ENCODE results near the gene PLG. TPM values are rescaled to one million over a fixed set of nuclear protein-coding genes. Genes with fewer than 3 reads are reported as not detected.
"Not testable (repeated sequence)": the region's sequence is repeated elsewhere in the genome, so short reads cannot be mapped to it uniquely, and the experiment has no call there.

PLG gene
- total RNA-seq, 1 experiment from 2014 or later: 0.57 TPM

GRCh38 chr6:160679402-160679769, 22.7 kb upstream of the PLG start:
- no peaks in the 10 kb centered on the region for H3K4me1 ChIP-seq (ENCODE audit: control insufficient read depth, insufficient read depth, low read length)
- no peak overlapping the region for H3K27ac ChIP-seq (ENCODE audit: low read length)
- no TSS peak for BruUV-seq (replicated peaks)
- POLR2A ChIA-PET: no interaction called here
- no peak for ATAC-seq
- no peaks in the 10 kb centered on the region for H3K27me3 ChIP-seq (ENCODE audit: control insufficient read depth, insufficient read depth, low read length)
- CTCF ChIA-PET: no interaction called here
- TF ChIP-seq CTCF (IDR thresholded peaks at IDR 0.05) (peak; percentile 33), TCF7L2 (IDR thresholded peaks at IDR 0.05; ENCODE audit: low read depth, low read length) (no peak)
- intact Hi-C loops (cut with micrococcal nuclease; ENCODE audit: unreplicated experiment) (no loop called here), in situ Hi-C loops (cut with HindIII; ENCODE audit: low pct_unique_long_range_greater_than_20kb, low sequenced_read_pairs) (no loop called here)
- DNase-seq (ENCODE audit: low read depth, low spot score): no peak
- H3K4me3 ChIP-seq (ENCODE audit: low read depth in 2 of 2, low read length in 2 of 2): no peak overlapping the region
- no peaks in the 10 kb centered on the region for H3K36me3 ChIP-seq (ENCODE audit: control insufficient read depth, insufficient read depth, low read length)
- H3K9me3 ChIP-seq (ENCODE audit: control insufficient read depth, insufficient read depth, low read depth, low read length): no peaks in the 10 kb centered on the region

GRCh38 chr6:160685101-160685761, 16.8 kb upstream of the PLG start:
- H3K4me1 ChIP-seq (ENCODE audit: control insufficient read depth, insufficient read depth, low read length); BruUV-seq (replicated peaks); in situ Hi-C loops (cut with HindIII; ENCODE audit: low pct_unique_long_range_greater_than_20kb, low sequenced_read_pairs); DNase-seq (ENCODE audit: low read depth, low spot score); POLR2A ChIA-PET; CTCF ChIA-PET; ATAC-seq; H3K9me3 ChIP-seq (ENCODE audit: control insufficient read depth, insufficient read depth, low read depth, low read length); H3K27ac ChIP-seq (ENCODE audit: low read length); H3K27me3 ChIP-seq (ENCODE audit: control insufficient read depth, insufficient read depth, low read length); H3K36me3 ChIP-seq (ENCODE audit: control insufficient read depth, insufficient read depth, low read length); intact Hi-C loops (cut with micrococcal nuclease; ENCODE audit: unreplicated experiment): not testable (repeated sequence)
- H3K4me3 ChIP-seq (ENCODE audit: low read depth in 2 of 2, low read length in 2 of 2): peak overlapping the region in 1 of 2 experiments; percentile 29; a peak in 2 of 4 replicates

GRCh38 chr6:160685762-160686450, 16.1 kb upstream of the PLG start:
- Histone ChIP-seq H3K27me3 (ENCODE audit: control insufficient read depth, insufficient read depth, low read length) (no peaks in the 10 kb centered on the region), H3K9me3 (ENCODE audit: control insufficient read depth, insufficient read depth, low read depth, low read length) (no peaks in the 10 kb centered on the region), H3K4me3 (ENCODE audit: low read depth in 2 of 2, low read length in 2 of 2) (peak overlapping the region in 1 of 2 experiments; percentile 29; a peak in 2 of 4 replicates), H3K27ac (ENCODE audit: low read length) (no peak overlapping the region), H3K36me3 (ENCODE audit: control insufficient read depth, insufficient read depth, low read length) (no peaks in the 10 kb centered on the region), H3K4me1 (ENCODE audit: control insufficient read depth, insufficient read depth, low read length) (no peaks in the 10 kb centered on the region)
- intact Hi-C loops (cut with micrococcal nuclease; ENCODE audit: unreplicated experiment) (no loop called here), in situ Hi-C loops (cut with HindIII; ENCODE audit: low pct_unique_long_range_greater_than_20kb, low sequenced_read_pairs) (no loop called here)
- TF ChIP-seq SIN3A (IDR thresholded peaks at IDR 0.05; ENCODE audit: borderline replicate concordance, insufficient read depth, low read depth, low read length): no peak
- no peak for TF ChIP-seq CTCF (IDR thresholded peaks at IDR 0.05)
- no peak for TF ChIP-seq POLR2AphosphoS5 (IDR thresholded peaks at IDR 0.05; ENCODE audit: low read depth, low read length)
- no peak for TF ChIP-seq REST (IDR thresholded peaks at IDR 0.05; ENCODE audit: insufficient read depth in 1 of 2, low read depth in 2 of 2, low read length in 1 of 2)
- no peak for TF ChIP-seq TCF7L2 (IDR thresholded peaks at IDR 0.05; ENCODE audit: low read depth, low read length)
- DNase-seq (ENCODE audit: low read depth, low spot score): no peak
- POLR2A ChIA-PET: no interaction called here
- BruUV-seq (replicated peaks): no TSS peak
- CTCF ChIA-PET: no interaction called here
- no peak for ATAC-seq

Measured in Panc1 (cell line).